ENCODE measurements around the gene PRTFDC1.
"Not testable (repeated sequence)": the region's sequence is repeated elsewhere in the genome, so short reads cannot be mapped to it uniquely, and the experiment has no call there.

PRTFDC1 gene

DNA sequence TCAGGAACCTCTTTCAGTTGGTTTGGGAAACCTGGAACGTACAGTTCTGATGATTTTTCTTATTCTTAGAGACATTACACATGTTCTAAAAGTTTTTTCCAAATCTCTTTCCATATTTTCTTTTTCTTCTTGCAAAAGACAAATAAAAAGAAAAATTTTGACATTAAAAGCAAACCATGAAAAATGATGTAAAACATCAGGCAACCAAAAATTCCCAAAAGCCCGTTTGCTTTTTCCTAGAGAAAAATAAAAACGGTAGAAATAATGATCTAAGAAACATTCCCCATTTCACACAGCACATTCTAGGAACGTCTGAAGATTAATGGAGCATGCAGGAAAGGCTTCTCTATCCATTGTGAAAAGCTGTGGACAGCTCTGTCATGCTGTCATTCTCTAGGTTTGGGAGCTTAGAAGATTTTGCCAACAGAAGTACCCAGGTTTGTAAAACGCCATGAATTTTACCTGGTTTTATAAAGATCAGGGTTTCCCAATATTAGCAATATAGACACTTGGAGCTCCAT is 11.2 kb upstream of the PRTFDC1 start:
- DNase-seq, result no peak

DNA sequence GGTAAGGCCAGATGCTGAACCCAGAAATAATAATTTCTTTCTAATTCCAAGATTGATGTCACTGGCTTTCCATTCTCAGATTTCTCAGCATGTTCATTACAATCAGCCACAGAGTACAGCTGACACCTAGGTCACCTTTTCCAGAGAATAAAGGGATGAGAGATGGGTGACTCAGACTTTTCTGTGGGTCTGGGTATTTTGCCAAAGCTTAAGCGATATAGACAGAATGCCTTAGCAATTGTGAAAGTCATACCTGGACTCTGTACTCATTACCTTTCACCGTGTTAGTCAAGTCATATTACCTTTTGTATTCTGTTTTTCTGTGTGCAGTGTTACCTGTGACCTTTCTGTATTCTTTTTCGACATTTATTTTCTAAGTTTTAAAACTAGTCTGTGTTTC is 10.6 kb upstream of the PRTFDC1 start:
- no peak for DNase-seq

- DNase-seq, result no peak
Observed at GRCh38 chr10:24961582-24961981, 9.2 kb upstream of the PRTFDC1 start.

DNA sequence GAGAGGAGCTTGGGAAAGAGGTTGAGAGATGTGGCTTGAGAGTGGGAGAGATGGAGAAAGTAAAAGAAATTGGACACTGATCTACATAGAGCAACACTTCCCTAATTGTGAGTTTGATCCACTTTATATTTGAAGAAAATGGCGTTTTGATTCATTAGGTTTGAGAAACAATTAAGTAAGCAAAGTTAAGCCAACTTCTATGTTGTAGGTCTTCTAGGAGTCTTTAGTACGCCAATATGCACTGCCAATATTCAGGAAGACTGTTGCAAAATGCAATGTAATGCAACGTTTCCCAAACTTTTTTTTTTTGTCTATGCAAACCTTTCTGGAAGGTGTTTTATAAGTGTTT is 7.0 kb upstream of the PRTFDC1 start:
- no peak for DNase-seq

DNA sequence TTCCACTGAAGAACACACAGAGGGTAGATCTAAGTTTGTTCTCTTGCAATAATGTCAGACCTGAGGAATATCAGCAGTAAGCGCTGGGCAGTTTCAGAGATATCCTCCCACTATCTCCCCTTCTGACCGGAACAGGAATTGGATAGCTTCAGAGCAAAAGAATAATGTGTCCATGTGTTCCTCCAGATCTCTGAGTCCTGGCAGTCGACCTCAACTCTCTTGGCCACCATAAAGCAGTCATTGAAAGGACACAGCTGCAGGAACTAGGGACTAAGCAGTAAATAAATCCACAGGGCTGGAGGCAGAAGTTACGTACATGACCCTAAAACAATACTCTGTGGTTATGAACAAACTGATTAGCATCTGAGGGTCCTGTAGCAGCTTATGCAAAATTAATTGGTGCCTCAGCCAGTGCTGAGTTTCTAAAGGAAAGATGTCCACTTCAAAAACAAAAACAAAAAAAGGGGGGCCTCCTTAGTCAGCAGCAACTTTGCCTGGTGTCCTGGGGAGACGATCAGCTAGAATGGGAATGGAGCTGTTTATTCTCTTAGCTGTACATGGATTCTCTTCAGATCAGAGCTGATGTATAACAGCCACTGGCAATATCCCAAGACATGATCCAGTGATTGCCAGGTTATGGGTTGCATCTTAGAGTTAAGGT is 6.4 kb upstream of the PRTFDC1 start:
- DNase-seq, result no peak

- DNase-seq, result no peak
Observed at GRCh38 chr10:24958091-24958720, 5.8 kb upstream of the PRTFDC1 start.

DNA sequence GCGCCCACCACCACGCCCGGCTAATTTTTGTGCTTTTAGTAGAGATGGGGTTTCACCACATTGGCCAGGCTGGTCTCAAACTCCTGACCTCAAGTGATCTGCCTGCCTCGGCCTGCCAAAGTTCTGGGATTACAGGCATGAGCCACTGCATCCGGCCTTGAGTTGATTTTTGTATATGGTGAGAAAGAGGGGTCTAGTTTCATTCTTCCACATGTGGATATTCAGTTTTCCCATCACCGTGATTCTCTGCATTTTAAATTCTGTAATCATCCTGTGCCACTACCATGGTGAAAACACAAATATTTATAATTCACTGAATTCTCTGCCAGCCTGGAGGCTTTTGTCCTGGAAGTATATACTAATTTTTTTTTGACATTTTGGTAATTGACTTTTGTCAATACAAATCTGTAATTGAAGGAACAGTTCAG is 5.2 kb upstream of the PRTFDC1 start:
- DNase-seq, result not testable (repeated sequence)

DNA sequence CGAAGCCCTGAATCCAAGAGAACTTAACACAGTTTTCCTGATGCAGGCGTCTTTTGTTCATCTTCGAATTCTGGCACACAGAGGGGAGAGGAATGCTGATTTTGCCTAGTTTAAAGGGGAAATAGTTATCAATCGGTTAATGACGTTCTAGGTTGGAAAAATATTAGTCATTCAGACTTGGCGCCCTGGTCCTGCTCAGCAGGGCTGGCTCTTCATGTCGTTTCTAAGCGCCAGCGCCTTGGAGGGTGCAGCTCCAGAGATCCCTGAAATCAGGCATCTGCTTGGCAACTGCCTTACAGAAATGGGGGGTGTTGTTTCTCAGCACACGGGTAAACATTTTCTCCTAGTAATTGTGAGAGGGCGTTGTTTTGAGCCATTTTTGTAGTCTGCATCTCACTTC is 1.3 kb upstream of the PRTFDC1 start:
- no peak for DNase-seq

DNA sequence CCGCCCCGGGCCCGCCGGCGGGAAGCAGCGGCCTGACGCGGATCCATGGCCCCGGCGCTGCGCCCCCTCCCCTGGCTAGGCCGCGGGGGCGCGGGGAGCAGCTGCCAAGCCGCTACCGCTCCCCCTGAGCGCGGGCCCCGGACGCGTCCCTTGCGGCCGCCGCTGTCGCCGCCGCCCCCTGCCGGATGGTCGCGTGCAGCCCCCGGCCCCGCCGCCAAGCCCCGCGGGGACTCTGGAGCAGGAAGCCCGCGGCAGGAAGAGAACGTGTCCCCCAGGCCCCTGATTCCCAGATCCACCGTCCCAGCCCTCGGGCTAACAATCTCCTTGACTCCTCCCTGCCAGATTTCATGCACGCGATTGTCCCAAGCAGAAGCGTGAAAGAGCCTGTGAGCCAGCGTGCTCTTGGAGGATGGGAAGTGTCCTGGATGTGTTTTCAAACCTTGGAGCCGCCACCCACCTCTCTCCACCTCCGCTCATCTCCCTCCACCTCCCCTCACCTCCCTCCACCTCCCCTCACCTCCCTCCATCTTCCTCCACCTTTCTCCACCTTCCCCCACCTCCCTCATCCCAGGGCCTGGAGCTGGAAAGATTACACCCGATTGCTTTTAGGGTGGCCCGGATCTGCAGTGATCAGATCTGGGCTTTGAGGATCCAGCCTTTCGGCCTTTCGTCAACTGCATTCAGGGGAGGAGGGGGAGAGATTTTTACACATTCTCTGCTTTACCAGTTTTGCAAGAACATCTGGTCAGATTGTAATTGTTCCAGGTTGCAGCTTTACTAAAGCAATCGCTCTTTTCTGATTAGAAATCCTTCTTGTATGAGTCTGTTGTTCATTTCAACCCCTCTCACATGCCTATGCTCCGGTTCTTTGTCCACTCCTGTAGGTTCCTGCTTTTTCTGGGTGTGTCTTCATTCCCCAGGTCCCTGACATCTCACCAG is 570 bp upstream of the PRTFDC1 start:
- DNase-seq, result peak; percentile 36

DNA sequence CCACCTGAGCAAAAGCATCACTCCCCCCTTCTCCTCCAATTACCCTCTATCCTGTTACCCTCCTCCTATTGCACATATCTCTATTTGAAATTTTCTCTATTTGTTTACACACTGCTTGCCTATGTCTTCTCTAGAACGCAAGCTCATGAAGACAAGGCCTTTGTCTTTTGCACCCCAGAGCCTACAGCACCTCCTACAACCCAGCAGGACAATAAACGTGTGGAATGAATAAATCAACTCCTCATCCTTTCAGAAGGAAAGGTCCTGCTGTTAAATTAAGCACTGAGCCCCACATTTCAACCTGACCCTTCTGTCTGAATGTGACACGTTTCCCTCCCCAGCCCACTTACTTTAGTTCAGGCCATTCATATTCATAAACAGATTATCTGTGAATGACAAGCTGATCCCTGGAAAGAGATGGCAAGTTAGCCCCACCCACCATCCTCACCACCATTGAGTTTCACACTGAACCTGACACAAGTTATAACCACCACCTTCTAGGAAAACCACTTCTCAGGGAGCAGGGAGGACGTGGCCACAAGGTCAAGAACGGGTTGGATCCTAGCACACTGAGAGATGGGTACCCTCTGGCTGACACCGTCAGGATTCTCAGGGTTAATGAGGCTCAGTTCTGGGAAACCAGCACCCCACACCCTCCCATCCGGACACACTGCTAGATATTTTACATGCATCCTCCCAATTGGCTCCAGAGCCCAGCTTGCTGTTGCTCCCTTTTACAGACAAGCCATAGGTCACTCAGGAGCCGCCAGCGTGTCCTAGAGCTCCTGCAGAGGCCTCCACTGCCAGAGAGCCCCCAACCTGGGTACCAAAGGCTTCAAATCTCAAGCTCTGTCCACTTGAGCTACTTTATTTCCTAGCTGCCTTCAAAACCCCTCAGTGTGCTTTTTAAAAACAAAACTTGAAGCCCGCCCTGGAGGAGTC is 934 bp downstream of the PRTFDC1 start:
- no peak for DNase-seq

- no peak for DNase-seq
Observed at GRCh38 chr10:24950439-24950838, 2.0 kb downstream of the PRTFDC1 start.

DNA sequence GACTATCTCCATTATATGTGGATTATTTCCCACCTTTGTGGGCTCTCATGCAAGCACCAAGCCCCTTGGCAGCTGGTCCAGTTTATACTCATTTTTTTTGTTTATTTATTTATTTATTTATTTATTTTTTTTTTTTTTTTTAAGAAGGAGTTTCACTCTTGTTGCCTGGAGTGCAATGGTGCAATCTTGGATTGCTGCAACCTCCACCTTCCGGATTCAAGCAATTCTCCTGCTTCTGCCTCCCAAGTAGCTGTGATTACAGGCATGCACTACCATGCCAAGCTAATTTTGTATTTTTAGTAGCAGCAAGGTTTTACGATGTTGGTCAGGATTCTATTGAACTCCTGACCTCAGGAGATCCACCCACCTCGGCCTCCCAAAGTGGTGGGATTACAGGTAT is 2.8 kb downstream of the PRTFDC1 start:
- DNase-seq, result no peak

- no peak for DNase-seq
Observed at GRCh38 chr10:24947304-24948097, 4.9 kb downstream of the PRTFDC1 start.

GRCh38 chr10:24944512-24945255 is 7.7 kb downstream of the PRTFDC1 start:
- no peak for DNase-seq

DNA sequence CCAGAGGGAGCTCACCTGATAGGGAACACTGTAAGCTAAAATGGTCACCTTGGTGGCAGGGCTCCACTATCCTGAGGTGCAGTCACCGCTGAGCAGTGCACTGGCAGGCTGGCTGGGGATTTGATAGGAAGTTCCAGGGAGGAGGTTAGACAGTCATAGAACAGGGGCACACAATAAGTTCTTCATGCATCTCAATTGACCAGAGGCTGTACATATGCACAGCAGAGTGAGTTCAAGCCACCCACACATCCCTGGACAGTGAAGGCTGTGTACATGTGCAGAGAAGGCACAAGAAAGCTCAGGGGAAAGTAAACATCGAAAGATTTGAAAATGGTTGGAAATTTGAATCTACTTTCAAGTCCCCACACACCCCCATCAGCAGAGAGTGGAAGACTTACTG is 13.9 kb downstream of the PRTFDC1 start:
- no peak for DNase-seq

- no peak for DNase-seq
Observed at GRCh38 chr10:24938076-24938475, 14.3 kb downstream of the PRTFDC1 start.

DNA sequence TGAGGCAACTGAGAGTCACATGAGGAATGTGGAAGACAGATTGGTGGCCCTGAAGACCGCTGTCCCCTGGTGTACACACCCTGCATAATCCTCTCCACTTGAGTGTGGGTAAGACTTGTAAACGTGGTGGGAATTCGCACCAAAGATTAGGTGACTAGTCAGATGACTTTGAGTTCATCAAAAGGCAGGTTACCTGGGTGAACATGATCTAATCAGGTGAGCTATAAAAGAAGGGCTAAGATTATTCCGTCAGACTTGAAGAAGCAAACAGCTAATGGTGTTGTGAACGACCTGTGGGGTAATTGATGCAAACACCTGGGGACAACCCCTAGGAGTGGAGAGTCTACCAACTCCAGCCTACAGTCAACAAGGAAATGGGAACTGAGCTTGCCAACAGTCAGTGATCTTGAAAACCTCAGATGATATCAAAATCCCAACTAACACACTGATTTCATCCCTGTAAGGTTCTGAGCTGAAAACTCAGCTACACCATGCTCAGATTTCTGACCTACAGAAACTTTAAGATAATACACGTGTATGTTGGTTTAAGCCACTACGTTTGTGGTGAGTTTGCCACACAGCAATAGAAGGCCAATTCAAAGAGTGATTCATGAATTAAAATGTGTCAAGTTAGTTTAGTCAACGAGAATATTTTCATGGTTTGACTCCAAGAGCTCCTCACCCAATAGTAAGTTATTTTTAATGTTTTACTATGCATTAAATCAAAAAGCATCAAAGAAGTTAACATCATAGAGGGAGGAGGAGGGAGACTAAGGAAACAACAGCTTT is 16.7 kb downstream of the PRTFDC1 start:
- no peak for DNase-seq

DNA sequence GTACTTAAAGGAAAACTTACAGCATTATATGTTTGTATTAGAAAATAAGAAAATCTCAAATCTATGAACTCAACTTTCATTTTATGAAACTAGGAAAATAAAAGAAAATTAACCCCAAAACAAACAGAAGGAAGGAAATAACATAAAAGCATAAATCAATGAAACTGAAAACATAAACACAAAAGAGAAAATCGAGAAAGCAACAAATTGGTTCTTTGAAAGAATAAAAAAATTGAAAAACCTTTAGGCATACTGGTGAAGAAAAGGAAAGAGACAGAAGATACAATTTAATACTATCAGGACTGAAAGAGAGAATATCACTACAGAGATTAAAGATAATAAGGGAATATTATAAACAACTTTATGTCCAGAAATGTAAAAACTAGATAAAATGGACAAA is 21.2 kb downstream of the PRTFDC1 start:
- no peak for DNase-seq

- DNase-seq, result no peak
Observed at GRCh38 chr10:24930427-24930826, 22.0 kb downstream of the PRTFDC1 start.

- no peak for DNase-seq
Observed at GRCh38 chr10:24929904-24930303, 22.5 kb downstream of the PRTFDC1 start.
